Airway epithelial cell (primary cell): Measurements from ENCODE around the gene DOCK9. TPM values are rescaled to one million over a fixed set of nuclear protein-coding genes. Genes with fewer than 3 reads are reported as not detected.

Experiments used
- total RNA-seq: library from RNA; depleted of rRNA; stranded (reverse); fragments of >200 nt; gene quantifications from 2 replicates; pipeline ENCODE4 v1.2.3, GENCODE V29; 2015

The DOCK9 gene
- total RNA-seq, result 76.1 and 82.2 TPM in 2 replicates

DNA sequence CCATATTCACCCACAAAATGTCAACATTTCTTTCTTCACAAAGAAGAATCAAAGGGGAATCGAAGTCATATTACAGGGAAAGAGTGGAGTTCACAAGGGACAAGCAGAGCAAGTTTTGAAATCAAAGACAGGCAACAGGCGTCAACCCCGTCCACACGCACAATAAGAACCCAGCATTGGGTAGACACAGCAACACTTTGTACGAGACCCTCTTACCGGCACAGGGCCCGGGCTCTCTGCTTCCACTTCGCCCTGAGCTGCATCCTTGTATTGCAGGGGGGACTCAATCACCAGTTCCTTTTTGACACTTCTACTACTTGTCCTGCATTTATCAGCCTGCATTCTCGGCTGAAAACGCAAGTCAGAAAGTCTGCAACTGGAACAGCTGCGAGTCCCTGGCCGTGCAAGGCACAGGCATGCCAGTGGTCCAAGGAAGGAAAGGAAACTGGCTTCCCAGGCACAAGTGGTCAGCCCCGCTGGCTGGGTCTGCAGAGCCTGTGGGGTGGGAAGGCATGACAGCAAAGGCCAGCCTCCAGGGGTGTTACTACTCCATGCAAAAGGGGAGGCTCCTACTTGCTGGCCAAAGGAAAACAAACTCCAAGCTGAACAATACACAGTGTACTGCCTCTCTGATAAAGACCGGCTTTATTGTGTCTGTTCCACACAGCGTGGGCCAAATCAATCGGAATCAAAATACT is at the start of gene DOCK9:
Gene DOCK9, minus strand, starts transcription at position 497 of the 698 bp plus-strand sequence. Its CDS starts 155 bp downstream, at position 342.

GRCh38 chr13:98752467-98753290 is 225.2 kb downstream of the DOCK9 start, which contains the start of gene SLC15A1:
SLC15A1 (minus strand) TSS chr13:98752672; CDS start chr13:98752598, 74 bp downstream.

Other genes starting within 250 kb of the DOCK9 start
- gene SLC15A1, start 225.4 kb downstream of the DOCK9 start, total RNA-seq, result 0.14 and 0.33 TPM in 2 replicates
- gene UBAC2, start 222.8 kb upstream of the DOCK9 start, total RNA-seq, result 49.2 and 64.9 TPM in 2 replicates